ENCODE data around the gene GNA12.
"Not testable (repeated sequence)": the region's sequence is repeated elsewhere in the genome, so short reads cannot be mapped to it uniquely, and the experiment has no call there.

The GNA12 gene

DNA sequence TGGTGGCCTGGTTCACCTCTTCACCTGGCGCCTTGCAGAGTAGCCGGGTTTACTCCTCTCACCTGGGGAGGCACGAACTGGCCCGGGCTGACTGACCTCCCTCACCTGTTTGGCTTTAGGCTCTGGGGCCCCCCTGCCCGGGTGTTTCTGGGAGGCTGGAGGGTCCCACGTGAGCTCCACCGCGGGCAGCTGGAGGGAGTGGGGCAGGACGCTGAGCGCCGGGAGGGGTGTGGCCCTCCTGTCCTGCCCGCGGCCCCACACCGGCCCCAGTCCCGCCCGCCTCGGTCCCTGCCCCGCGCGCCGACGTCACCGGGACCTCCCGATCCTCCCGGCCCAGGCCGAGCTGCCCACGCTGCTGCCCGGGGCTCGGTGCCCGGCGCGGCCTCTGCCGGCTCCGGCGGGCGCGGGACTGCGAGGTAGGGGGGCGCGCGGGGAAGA is 156.2 kb downstream of the GNA12 start, which contains the start of gene AMZ1:
Gene AMZ1 (plus strand): TSS at position 322 of the 438 bp plus-strand sequence. CDS start 12,250 bp downstream, outside the sequence.
- DNase-seq, result no peak

DNA sequence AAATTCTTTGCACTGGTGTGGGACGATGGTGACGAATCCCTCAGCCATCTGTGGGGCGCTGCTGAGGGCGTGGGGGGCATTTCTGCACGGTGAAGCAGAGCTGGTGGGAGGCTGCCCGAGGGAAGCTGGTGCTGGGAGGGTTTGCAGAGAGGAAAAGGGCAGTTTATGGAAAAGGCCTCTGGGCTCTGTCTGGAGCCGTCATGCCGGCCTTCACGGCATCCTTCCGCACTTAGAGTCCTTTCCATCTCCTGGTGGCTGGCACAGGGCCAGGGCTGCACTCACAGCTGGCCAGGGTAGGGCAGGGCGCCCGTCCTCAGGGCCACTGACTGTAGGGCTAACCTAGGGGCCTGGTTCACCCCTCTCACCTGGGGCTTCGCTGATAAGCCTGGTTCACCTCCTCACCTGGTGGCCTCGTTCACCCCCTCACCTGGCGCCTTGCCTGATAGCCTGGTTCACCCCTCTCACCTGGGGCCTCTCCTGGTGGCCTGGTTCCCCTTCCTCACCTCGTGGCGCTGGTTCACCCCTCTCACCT is 156.7 kb downstream of the GNA12 start:
- DNase-seq, result no peak

DNA sequence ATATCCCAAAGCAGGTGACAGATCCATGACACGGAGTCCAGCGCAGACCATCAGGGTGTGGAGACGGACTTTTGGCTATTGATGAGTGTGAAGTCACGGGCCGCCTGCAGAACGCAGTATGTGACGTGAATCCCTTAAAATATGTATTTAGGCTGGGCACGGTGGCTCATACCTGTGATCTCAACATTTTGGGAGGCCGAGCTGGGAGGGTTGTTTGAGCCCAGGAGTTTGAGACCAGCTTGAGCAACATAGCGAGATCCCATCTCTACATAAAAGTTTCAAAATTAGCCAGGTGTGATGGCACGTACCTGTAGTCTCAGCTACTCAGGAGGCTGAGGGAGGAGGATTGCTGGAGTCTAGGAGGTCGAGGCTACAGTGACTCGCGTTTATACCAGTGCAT is 158.0 kb downstream of the GNA12 start:
- no peak for DNase-seq

DNA sequence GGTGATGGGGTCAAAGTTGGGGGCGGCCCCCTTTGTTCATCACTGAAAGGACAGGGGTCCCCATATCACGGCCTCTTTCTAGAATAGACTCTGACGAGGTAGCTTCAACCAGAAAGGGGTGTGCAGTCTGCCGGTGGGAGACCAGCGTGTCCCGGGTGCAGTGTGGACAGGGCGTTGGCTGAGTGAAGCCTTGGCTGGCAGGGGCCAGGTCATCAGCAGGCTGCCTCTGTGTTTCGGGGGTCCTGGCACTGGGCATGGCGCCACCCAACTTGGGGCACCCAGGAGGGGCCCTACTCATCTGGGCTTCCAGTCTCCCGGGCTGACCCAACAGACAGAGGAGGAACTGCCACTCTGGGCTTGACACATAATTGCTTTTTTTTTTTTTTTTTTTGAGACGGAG is 159.6 kb downstream of the GNA12 start:
- DNase-seq, result no peak

DNA sequence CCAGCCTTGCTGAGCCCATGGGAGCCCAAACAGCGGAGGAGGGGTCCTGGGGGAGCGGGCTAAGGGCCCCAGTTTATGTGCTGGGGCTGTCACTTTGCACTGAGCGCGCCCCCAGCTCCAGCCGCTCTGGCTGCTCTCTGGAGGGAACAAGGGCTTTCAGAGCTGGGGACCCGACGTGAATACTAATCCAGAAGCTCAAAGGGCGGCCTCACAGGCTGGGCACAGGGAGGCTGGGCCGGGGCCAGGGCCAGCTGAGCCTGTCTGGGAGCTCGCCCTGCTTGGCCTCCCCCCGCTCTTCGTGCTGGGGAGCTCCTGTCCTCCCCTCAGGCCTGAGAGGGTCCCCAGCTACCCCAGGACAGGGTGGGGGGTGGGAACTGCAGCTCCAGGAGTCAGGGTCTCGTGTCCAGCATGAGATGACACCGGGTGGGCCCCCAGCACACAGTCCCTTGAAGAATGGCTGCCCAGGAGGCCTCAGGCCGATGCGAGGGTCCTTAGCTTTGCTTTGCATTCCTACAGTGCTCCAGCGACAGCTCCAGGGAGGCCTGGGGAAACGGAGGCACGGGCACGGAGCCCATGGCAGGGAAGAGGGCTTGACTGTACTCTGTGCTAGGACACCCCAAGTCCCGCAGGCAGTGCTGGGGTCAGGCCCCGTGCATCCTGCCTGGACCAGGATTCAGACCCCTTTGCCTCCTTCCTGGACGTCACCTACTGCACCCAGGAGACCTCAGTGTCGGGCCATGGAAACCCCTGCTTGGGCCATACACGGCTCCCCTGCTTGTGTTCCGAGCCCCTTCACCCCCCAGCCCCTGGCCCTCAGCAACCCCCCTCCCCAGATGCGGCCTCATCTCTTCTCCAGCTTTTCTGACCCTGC is 161.9 kb downstream of the GNA12 start:
- DNase-seq, result no peak

DNA sequence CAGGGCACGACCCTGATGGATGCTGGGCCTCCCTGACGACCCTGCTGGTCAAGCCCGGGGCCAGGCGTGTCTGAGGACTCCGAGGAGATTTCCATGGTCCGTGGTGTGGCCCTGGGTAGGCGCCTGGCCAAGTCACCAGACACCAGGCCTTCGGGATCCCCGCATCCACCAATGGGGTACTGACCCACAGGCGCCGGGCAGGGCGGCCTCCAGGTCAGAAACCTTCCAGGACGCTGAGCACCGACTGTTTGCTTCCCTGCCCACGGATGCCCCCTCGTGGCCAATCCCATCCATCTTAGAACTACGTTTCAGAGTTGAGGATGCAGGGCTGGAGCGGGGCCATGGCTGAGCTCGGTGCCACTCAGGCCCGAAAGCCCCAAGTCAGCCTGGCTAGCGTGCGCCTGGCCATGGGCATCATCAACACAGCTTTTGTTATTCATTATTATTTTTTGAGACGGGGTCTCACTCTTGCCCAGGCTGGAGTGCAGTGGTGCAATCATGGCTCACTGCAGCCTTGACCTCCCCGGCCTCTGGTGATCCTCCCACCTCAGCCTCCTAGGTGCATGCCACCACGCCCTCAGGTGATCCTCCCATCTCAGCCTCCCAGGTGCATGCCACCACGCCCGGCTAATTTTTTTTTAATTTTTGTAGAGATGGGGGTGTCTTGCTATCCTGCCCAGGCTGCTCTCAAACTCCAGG is 163.2 kb downstream of the GNA12 start:
- peak; percentile 35 for DNase-seq

DNA sequence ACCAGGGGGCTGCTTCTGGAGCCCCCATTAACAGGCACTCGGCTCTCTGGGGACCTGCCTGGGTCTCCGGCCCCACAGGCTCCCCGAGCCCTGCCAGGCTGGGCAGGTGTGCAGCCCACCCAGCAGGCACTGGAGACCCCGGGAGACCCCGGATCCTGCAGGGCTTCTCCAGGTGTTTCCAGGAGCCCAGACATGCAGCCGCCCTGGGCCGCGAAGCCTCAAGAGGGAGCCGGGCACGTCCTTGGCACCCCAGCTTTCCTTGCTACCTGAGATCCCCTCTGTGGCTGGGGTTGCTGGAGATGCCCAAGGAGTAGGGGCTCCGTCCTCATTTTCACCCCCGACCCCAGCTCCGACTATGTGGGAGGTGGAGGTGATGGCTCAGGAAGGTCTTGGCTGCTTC is 163.9 kb downstream of the GNA12 start:
- DNase-seq, result no peak

DNA sequence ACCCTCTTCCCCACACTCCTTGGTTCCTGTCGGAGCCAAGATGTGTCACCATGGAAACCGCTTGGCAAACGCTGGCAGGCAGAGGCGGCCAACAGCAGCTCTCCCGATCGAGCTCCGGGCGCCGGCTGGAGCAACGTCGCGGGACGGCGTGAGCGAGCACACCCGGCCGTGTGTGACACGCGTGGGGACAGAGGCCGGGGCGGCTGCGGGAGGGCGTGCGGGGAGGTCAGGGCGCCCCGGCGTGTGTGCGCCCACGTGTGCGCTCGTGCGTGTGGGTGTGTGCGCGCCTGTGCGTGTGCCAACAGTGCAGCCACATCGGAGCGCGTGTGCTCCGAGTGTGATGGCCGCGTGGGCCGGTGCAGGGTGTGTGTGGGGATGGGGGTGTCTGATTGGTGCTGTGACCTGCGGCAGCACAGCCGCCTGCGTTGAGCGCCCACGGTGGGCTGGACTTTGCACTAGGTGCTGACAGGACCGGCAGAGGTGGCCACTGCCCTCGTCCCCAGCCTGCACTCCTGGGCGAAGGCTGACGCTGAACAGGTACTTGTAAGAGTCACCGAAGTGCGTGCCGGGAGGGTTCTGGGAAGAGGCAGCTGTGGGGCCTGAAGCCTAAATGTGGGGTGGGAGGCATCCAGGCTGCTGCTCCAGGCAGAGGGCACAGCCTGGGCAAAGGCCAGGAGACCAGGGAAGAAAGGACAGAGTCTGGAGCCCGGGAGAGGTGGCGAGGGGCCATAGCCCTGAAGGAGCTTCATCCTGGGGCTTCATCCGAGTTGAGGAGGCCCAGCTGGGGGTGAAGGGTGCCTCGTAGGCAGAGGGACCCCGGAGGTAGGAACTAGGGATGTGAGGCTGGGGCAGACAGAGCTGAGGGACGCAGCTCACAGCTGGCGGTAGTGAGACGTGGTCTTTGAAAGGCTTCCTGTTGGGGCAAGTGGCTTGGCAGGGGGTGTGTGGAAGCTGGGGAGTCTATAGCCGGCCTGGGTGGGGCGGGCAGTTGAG is 164.7 kb downstream of the GNA12 start:
- peak; percentile 24 for DNase-seq

DNA sequence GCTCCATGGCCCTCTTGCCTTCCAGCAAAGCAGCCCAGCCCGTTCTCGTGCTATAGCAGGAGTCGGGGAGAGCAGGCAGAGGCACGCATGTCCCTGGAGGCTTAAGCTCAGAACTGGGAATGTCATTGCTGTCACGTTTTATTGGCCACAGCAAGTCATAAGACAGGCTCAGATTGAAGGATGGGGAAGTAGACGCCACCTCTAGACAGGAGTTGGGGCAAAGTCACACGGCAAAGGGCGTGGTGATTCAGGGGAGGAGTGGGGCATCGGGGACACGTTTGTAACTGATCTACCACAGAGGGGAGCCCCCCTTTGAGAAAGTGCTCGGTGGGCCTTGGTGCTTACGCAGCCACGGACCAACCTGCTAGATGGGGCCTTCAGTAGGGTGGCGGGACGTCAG is 165.7 kb downstream of the GNA12 start:
- DNase-seq, result not testable (repeated sequence)

All from COR-L47 (cell line).